GM12891 (cell line): ENCODE results near the gene DLG1.

Experiments
- POLR2A ChIP-seq: IDR thresholded peaks from 2 replicates; pipeline ENCODE4 v1.6.1; 2011; ENCODE audit warnings: low read depth, low read length, control low read depth
- POLR2AphosphoS5 ChIP-seq: IDR thresholded peaks from 2 replicates; pipeline ENCODE4 v1.6.1; 2011; ENCODE audit warnings: low read depth, low read length, control low read depth
- POU2F2 ChIP-seq: IDR thresholded peaks from 2 replicates; pipeline ENCODE4 v1.6.1; 2011; ENCODE audit warnings: low read depth, mild to moderate bottlenecking, control low read depth, low read length, moderate library complexity
- TAF1 ChIP-seq: IDR thresholded peaks from 2 replicates; pipeline ENCODE4 v1.6.1; 2011; ENCODE audit warnings: low read depth, low read length, control low read depth

DNA sequence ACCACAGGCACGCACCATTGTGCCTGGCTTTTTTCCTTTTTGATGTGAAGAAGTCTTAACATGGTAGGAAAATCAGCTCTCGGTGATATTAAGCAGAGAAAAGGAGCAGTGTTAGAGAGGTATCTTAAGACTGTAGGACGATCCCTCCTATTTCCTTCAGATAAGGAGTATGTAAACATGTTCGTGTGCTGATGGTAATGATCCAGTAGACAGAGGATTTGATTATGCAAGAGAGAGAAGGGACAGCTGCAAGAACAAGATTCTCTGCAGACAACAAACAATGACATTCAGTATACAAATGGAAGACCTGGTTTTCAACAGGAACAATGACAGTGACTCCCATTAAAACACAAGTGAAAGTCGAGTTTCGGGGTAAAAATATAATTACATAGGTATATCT lies 173.7 kb downstream of the DLG1 start:
- TF ChIP-seq POLR2A (no peak), POLR2AphosphoS5 (no peak), TAF1 (no peak), POU2F2 (no peak)
